Erythroblast (primary cell): ENCODE data around the gene CPAMD8.

Source experiments
- GATA1 ChIP-seq: IDR thresholded peaks from 2 replicates; pipeline ENCODE4 v1.6.1; 2011; ENCODE audit warnings: low read depth, mild to moderate bottlenecking, control low read depth, low read length, moderate library complexity
- POLR2A ChIP-seq: IDR thresholded peaks from 2 replicates; pipeline ENCODE4 v1.6.1; 2011; ENCODE audit warnings: mild to moderate bottlenecking, low read length

DNA sequence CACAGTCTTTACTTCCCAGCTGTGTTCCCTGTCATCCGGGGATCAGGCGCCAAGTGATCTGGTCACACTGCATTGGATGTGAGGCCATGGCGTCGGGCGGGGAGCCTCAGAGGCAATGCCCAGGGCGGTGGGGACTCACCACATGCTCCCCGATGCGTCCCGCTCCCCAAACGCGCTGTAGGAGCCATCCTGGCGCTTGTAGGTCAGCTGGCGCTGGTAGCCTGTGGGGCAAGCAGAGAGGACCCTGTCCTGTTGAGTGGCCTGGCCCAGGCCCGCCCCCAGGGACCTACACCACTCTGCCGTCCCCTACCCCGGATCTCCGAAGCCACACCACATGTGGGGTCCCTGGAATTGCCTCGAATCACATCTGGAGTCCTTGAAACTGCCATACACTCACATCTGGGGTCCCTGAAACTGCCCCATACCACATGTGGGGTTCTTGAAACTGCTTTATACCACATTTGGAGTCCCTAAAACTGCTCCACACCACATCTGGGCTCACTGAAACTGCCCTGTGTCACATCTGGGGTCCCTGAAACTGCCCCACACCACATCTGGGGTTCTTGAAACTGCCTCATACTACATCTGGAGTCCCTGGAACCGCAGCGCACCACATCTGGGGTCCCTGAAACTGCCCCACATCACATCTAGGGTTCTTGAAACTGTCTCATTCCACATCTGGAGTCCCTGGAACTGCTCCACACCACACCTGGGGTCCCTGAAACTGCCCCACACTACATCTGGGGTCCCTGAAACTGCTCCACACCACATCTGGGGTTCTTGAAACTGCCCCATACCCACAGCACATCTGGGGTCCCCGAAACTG lies 104.6 kb downstream of the CPAMD8 start:
- TF ChIP-seq POLR2A = no peak
- no peak for TF ChIP-seq GATA1
